HEK293 (cell line): Measurements from ENCODE around the gene CALCOCO1.

Experiments
- CTCF ChIA-PET: fragments of 350-600 bp; formaldehyde crosslinking; extraction: SDS; loops from one replicate; lab custom pipeline; 2021; ENCODE audit warnings: antibody characterized with exemption; lab: Yijun Ruan, JAX
- POLR2A ChIA-PET: fragments of 300-600 bp; formaldehyde crosslinking; extraction: SDS; loops from one replicate; lab custom pipeline; 2020; ENCODE audit warnings: antibody characterized with exemption, inconsistent platforms; lab: Yijun Ruan, JAX
- H3K27ac ChIP-seq: fragments of 200-500 bp; sonication (Bioruptor generic); 2 replicates; pipeline ENCODE4 v1.5.1; 2014; ENCODE audit warnings: low read depth, low read length, control low read depth, inconsistent platforms; ENCODE audit errors: extremely low read depth
- H3K36me3 ChIP-seq, 2 experiments: fragments of 200-500 bp in 1 of 2; sonication (Bioruptor generic) in 1 of 2; 1 replicate in 1 of 2; 2 replicates in 1 of 2; pipeline ENCODE4 v1.5.1; 2014 to 2017; ENCODE audit warnings: inconsistent platforms in 2 of 2, low read length in 2 of 2; ENCODE audit not compliant: control insufficient read depth in 2 of 2, insufficient read depth in 1 of 2
- H3K4me1 ChIP-seq: fragments of 200-500 bp; sonication (Bioruptor generic); 2 replicates; pipeline ENCODE4 v1.5.1; 2014; ENCODE audit warnings: mild to moderate bottlenecking, low read length, inconsistent platforms; ENCODE audit not compliant: control insufficient read depth, insufficient read depth
- H3K4me3 ChIP-seq: 2 replicates; pipeline ENCODE4 v1.5.1; 2011; ENCODE audit warnings: low read depth, mild to moderate bottlenecking, control low read depth, low read length, moderate library complexity
- H3K9me3 ChIP-seq: fragments of 200-500 bp; sonication (Bioruptor generic); 2 replicates; pipeline ENCODE4 v1.5.1; 2014; ENCODE audit warnings: low read depth, low read length, inconsistent platforms; ENCODE audit not compliant: control insufficient read depth, insufficient read depth
- EGR2 ChIP-seq: fragments of 450-650 bp; formaldehyde crosslinking; IDR thresholded peaks from 2 replicates; pipeline ENCODE4 v1.5.1; 2016; ENCODE audit warnings: low read depth, missing biosample characterization, missing genetic modification characterization
- GLI2 ChIP-seq: fragments of 450-650 bp; formaldehyde crosslinking; IDR thresholded peaks from 2 replicates; pipeline ENCODE4; 2017; ENCODE audit warnings: missing biosample characterization, missing genetic modification characterization, low read depth, borderline replicate concordance
- ZBTB10 ChIP-seq: fragments of 450-650 bp; formaldehyde crosslinking; IDR thresholded peaks from 2 replicates; pipeline ENCODE4 v1.5.1; 2016; ENCODE audit warnings: missing biosample characterization, missing genetic modification characterization
- ZBTB17 ChIP-seq: fragments of 450-650 bp; formaldehyde crosslinking; IDR thresholded peaks from 2 replicates; pipeline ENCODE4 v1.5.1; 2016; ENCODE audit warnings: missing biosample characterization, missing genetic modification characterization
- ZBTB26 ChIP-seq: fragments of 450-650 bp; formaldehyde crosslinking; optimal IDR thresholded peaks from 2 replicates; pipeline ENCODE3; 2016; ENCODE audit warnings: missing biosample characterization, mild to moderate bottlenecking, missing genetic modification characterization
- ZNF140 ChIP-seq: fragments of 450-650 bp; formaldehyde crosslinking; IDR thresholded peaks from 2 replicates; pipeline ENCODE4 v1.5.1; 2016; ENCODE audit warnings: missing biosample characterization, missing genetic modification characterization
- ZNF169 ChIP-seq: fragments of 450-650 bp; formaldehyde crosslinking; IDR thresholded peaks from 2 replicates; pipeline ENCODE4 v1.5.1; 2016; ENCODE audit warnings: missing biosample characterization, missing genetic modification characterization
- ZNF266 ChIP-seq: fragments of 450-650 bp; formaldehyde crosslinking; IDR thresholded peaks from 2 replicates; pipeline ENCODE4 v1.5.1; 2016; ENCODE audit warnings: missing biosample characterization, missing genetic modification characterization, low read depth
- ZNF292 ChIP-seq: fragments of 450-650 bp; formaldehyde crosslinking; IDR thresholded peaks from 2 replicates; pipeline ENCODE4 v1.5.1; 2016; ENCODE audit warnings: low read depth, missing biosample characterization, missing genetic modification characterization, borderline replicate concordance
- ZNF37A ChIP-seq: fragments of 450-650 bp; IDR thresholded peaks from 2 replicates; pipeline ENCODE4 v1.5.1; 2018; ENCODE audit warnings: missing biosample characterization, missing genetic modification characterization
- ZNF549 ChIP-seq: fragments of 450-650 bp; IDR thresholded peaks from 2 replicates; pipeline ENCODE4 v1.5.1; 2018; ENCODE audit warnings: missing biosample characterization, missing genetic modification characterization, mild to moderate bottlenecking, inconsistent platforms, moderate library complexity
- ZNF677 ChIP-seq: fragments of 450-650 bp; IDR thresholded peaks from 2 replicates; pipeline ENCODE4 v1.5.0; 2018; ENCODE audit warnings: missing biosample characterization, mild to moderate bottlenecking, missing genetic modification characterization, moderate library complexity
- ZNF792 ChIP-seq: fragments of 450-650 bp; formaldehyde crosslinking; IDR thresholded peaks from 2 replicates; pipeline ENCODE4 v1.5.1; 2016; ENCODE audit warnings: missing biosample characterization, missing genetic modification characterization
- TF ChIP-seq, protein P1 (sequence below): fragments of 450-650 bp; formaldehyde crosslinking; IDR thresholded peaks from 2 replicates; pipeline ENCODE4 v1.5.1; 2016; ENCODE audit warnings: missing biosample characterization, missing genetic modification characterization
- TF ChIP-seq, protein P2 (sequence below): fragments of 450-650 bp; formaldehyde crosslinking; IDR thresholded peaks from 2 replicates; pipeline ENCODE4 v1.5.1; 2016; ENCODE audit warnings: missing biosample characterization, missing genetic modification characterization, borderline replicate concordance
- TF ChIP-seq, protein P3 (sequence below): fragments of 450-650 bp; formaldehyde crosslinking; IDR thresholded peaks from 2 replicates; pipeline ENCODE4 v1.5.1; 2016; ENCODE audit warnings: missing biosample characterization, missing genetic modification characterization

CALCOCO1 gene

GRCh38 chr12:53752192-53752601 is 24.9 kb upstream of the CALCOCO1 start:
- ChIA-PET POLR2A (interaction anchor here (0.6 to 0.7 kb wide), 2 partner anchors 52 to 186 kb away, joined by 3 read pairs; partner anchors contain the start of gene HOXC13), CTCF (interaction anchor here (1.1 to 11.4 kb wide), 4 partner anchors 7 to 52 kb away, joined by 3 to 172 read pairs (median 8); no protein-coding TSS in a partner anchor)
- no peaks in the 10 kb centered on the region for H3K9me3 ChIP-seq
- no peak overlapping the region; the same call in 1 of the 2 replicates for H3K27ac ChIP-seq
- H3K4me3 ChIP-seq = no peak overlapping the region
- TF ChIP-seq, protein P1, sequence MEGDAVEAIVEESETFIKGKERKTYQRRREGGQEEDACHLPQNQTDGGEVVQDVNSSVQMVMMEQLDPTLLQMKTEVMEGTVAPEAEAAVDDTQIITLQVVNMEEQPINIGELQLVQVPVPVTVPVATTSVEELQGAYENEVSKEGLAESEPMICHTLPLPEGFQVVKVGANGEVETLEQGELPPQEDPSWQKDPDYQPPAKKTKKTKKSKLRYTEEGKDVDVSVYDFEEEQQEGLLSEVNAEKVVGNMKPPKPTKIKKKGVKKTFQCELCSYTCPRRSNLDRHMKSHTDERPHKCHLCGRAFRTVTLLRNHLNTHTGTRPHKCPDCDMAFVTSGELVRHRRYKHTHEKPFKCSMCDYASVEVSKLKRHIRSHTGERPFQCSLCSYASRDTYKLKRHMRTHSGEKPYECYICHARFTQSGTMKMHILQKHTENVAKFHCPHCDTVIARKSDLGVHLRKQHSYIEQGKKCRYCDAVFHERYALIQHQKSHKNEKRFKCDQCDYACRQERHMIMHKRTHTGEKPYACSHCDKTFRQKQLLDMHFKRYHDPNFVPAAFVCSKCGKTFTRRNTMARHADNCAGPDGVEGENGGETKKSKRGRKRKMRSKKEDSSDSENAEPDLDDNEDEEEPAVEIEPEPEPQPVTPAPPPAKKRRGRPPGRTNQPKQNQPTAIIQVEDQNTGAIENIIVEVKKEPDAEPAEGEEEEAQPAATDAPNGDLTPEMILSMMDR (tag by site-specific recombination) = no peak
- no peak for TF ChIP-seq ZNF792 (tag by site-specific recombination)
- TF ChIP-seq ZBTB26 = no peak
- TF ChIP-seq ZNF140 (tag by site-specific recombination) = no peak
- no peak for TF ChIP-seq ZNF292 (tag by site-specific recombination)
- TF ChIP-seq ZNF266 (tag by site-specific recombination) = no peak
- TF ChIP-seq ZBTB17 (tag by site-specific recombination) = no peak
- TF ChIP-seq ZNF549 (tag by site-specific recombination) = no peak
- TF ChIP-seq GLI2 (tag by site-specific recombination) = no peak
- TF ChIP-seq EGR2 (tag by site-specific recombination) = no peak
- TF ChIP-seq ZNF37A = no peak
- TF ChIP-seq ZNF677 = no peak
- TF ChIP-seq, protein P2, sequence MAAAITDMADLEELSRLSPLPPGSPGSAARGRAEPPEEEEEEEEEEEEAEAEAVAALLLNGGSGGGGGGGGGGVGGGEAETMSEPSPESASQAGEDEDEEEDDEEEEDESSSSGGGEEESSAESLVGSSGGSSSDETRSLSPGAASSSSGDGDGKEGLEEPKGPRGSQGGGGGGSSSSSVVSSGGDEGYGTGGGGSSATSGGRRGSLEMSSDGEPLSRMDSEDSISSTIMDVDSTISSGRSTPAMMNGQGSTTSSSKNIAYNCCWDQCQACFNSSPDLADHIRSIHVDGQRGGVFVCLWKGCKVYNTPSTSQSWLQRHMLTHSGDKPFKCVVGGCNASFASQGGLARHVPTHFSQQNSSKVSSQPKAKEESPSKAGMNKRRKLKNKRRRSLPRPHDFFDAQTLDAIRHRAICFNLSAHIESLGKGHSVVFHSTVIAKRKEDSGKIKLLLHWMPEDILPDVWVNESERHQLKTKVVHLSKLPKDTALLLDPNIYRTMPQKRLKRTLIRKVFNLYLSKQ (tag by site-specific recombination) = no peak
- TF ChIP-seq ZNF169 (tag by site-specific recombination) = no peak
- TF ChIP-seq, protein P3, sequence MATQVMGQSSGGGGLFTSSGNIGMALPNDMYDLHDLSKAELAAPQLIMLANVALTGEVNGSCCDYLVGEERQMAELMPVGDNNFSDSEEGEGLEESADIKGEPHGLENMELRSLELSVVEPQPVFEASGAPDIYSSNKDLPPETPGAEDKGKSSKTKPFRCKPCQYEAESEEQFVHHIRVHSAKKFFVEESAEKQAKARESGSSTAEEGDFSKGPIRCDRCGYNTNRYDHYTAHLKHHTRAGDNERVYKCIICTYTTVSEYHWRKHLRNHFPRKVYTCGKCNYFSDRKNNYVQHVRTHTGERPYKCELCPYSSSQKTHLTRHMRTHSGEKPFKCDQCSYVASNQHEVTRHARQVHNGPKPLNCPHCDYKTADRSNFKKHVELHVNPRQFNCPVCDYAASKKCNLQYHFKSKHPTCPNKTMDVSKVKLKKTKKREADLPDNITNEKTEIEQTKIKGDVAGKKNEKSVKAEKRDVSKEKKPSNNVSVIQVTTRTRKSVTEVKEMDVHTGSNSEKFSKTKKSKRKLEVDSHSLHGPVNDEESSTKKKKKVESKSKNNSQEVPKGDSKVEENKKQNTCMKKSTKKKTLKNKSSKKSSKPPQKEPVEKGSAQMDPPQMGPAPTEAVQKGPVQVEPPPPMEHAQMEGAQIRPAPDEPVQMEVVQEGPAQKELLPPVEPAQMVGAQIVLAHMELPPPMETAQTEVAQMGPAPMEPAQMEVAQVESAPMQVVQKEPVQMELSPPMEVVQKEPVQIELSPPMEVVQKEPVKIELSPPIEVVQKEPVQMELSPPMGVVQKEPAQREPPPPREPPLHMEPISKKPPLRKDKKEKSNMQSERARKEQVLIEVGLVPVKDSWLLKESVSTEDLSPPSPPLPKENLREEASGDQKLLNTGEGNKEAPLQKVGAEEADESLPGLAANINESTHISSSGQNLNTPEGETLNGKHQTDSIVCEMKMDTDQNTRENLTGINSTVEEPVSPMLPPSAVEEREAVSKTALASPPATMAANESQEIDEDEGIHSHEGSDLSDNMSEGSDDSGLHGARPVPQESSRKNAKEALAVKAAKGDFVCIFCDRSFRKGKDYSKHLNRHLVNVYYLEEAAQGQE (tag by site-specific recombination) = no peak
- TF ChIP-seq ZBTB10 (tag by site-specific recombination) = no peak
- H3K36me3 ChIP-seq = no peaks in the 10 kb centered on the region
- peaks cover 20% of the 10 kb centered on the region for H3K4me1 ChIP-seq
